Measurements from ENCODE around the gene ABR.

The ABR gene

GRCh38 chr17:1145311-1145986, 34.3 kb downstream of the ABR start:
- Histone ChIP-seq H3K4me1 (ENCODE audit: insufficient read depth, low read length, poor library complexity, severe bottlenecking) (no peaks in the 10 kb centered on the region), H3K36me3 (ENCODE audit: insufficient read depth, low read length) (no peaks in the 10 kb centered on the region), H3K79me2 (ENCODE audit: insufficient read depth, low read length) (no peaks in the 10 kb centered on the region), H4K20me1 (ENCODE audit: insufficient read depth, low read length, poor library complexity, severe bottlenecking) (no peaks in the 10 kb centered on the region), H3K27me3 (ENCODE audit: insufficient read depth, low read length, poor library complexity, severe bottlenecking) (no peaks in the 10 kb centered on the region), H2AFZ (ENCODE audit: low read length) (no peak overlapping the region), H3F3A (ENCODE audit: low read depth) (no peaks in the 10 kb centered on the region), H3K4me2 (ENCODE audit: low read depth, low read length, poor library complexity, severe bottlenecking) (no peak overlapping the region), H3K9ac (ENCODE audit: low read depth, low read length, poor library complexity, severe bottlenecking) (no peak overlapping the region), H3K9me3 (ENCODE audit: insufficient read depth, low read depth, low read length) (no peaks in the 10 kb centered on the region), H3K4me3 (ENCODE audit: low read length, poor library complexity, severe bottlenecking) (no peak overlapping the region), H3K9me2 (replicated peaks; ENCODE audit: low read depth, low read length) (no peaks in the 10 kb centered on the region)
- TF ChIP-seq CTCF (conservative IDR thresholded peaks at IDR 0.05; ENCODE audit: low read length) (no peak), EZH2phosphoT487 (IDR thresholded peaks at IDR 0.05; ENCODE audit: borderline replicate concordance) (no peak)

- Histone ChIP-seq H2AFZ (ENCODE audit: low read length) (no peak overlapping the region), H3F3A (ENCODE audit: low read depth) (no peaks in the 10 kb centered on the region), H3K9ac (ENCODE audit: low read depth, low read length, poor library complexity, severe bottlenecking) (no peak overlapping the region), H3K79me2 (ENCODE audit: insufficient read depth, low read length) (no peaks in the 10 kb centered on the region), H3K9me2 (replicated peaks; ENCODE audit: low read depth, low read length) (no peaks in the 10 kb centered on the region), H3K9me3 (ENCODE audit: insufficient read depth, low read depth, low read length) (no peaks in the 10 kb centered on the region), H3K27me3 (ENCODE audit: insufficient read depth, low read length, poor library complexity, severe bottlenecking) (no peaks in the 10 kb centered on the region), H3K4me1 (ENCODE audit: insufficient read depth, low read length, poor library complexity, severe bottlenecking) (no peaks in the 10 kb centered on the region), H3K36me3 (ENCODE audit: insufficient read depth, low read length) (no peaks in the 10 kb centered on the region), H4K20me1 (ENCODE audit: insufficient read depth, low read length, poor library complexity, severe bottlenecking) (no peaks in the 10 kb centered on the region), H3K4me3 (ENCODE audit: low read length, poor library complexity, severe bottlenecking) (no peak overlapping the region), H3K4me2 (ENCODE audit: low read depth, low read length, poor library complexity, severe bottlenecking) (no peak overlapping the region)
- no peak for TF ChIP-seq EZH2phosphoT487 (IDR thresholded peaks at IDR 0.05; ENCODE audit: borderline replicate concordance)
- no peak for TF ChIP-seq CTCF (conservative IDR thresholded peaks at IDR 0.05; ENCODE audit: low read length)
These were observed 35.6 kb downstream of the ABR start for GRCh38 chr17:1144162-1144561.

- H2AFZ ChIP-seq (ENCODE audit: low read length): no peak overlapping the region
- no peak overlapping the region for H3K4me2 ChIP-seq (ENCODE audit: low read depth, low read length, poor library complexity, severe bottlenecking)
- no peak overlapping the region for H3K4me3 ChIP-seq (ENCODE audit: low read length, poor library complexity, severe bottlenecking)
- TF ChIP-seq CTCF (conservative IDR thresholded peaks at IDR 0.05; ENCODE audit: low read length): no peak
- no peak for TF ChIP-seq EZH2phosphoT487 (IDR thresholded peaks at IDR 0.05; ENCODE audit: borderline replicate concordance)
- no peaks in the 10 kb centered on the region for H3K4me1 ChIP-seq (ENCODE audit: insufficient read depth, low read length, poor library complexity, severe bottlenecking)
- no peaks in the 10 kb centered on the region for H3K79me2 ChIP-seq (ENCODE audit: insufficient read depth, low read length)
- no peaks in the 10 kb centered on the region for H3F3A ChIP-seq (ENCODE audit: low read depth)
- no peaks in the 10 kb centered on the region for H4K20me1 ChIP-seq (ENCODE audit: insufficient read depth, low read length, poor library complexity, severe bottlenecking)
- no peaks in the 10 kb centered on the region for H3K36me3 ChIP-seq (ENCODE audit: insufficient read depth, low read length)
- no peaks in the 10 kb centered on the region for H3K9me2 ChIP-seq (replicated peaks; ENCODE audit: low read depth, low read length)
- no peaks in the 10 kb centered on the region for H3K27me3 ChIP-seq (ENCODE audit: insufficient read depth, low read length, poor library complexity, severe bottlenecking)
- H3K9ac ChIP-seq (ENCODE audit: low read depth, low read length, poor library complexity, severe bottlenecking): no peak overlapping the region
- no peaks in the 10 kb centered on the region for H3K9me3 ChIP-seq (ENCODE audit: insufficient read depth, low read depth, low read length)
These were observed 36.2 kb downstream of the ABR start for GRCh38 chr17:1143573-1143972.

Data from Loucy (cell line).